NCI-H345 treated with DMSO at 0.1 percent for 48 hours (cell line): ENCODE results near the gene COQ6.
"Not testable (repeated sequence)": the region's sequence is repeated elsewhere in the genome, so short reads cannot be mapped to it uniquely, and the experiment has no call there.

Source experiments
- DNase-seq: peaks from one replicate; lab custom pipeline; 2025; ENCODE audit not compliant: unreplicated experiment; lab: John Stamatoyannopoulos, UW

Gene COQ6

GRCh38 chr14:73977896-73978295 is 27.8 kb downstream of the COQ6 start:
- DNase-seq = no peak

- no peak for DNase-seq
These were observed 38.0 kb downstream of the COQ6 start for GRCh38 chr14:73988065-73988464.

- not testable (repeated sequence) for DNase-seq
These were observed 38.6 kb downstream of the COQ6 start for GRCh38 chr14:73988656-73989055.

- no peak for DNase-seq
These were observed 41.0 kb downstream of the COQ6 start for GRCh38 chr14:73991092-73991491.

GRCh38 chr14:73994926-73995325 is 44.8 kb downstream of the COQ6 start:
- DNase-seq = not testable (repeated sequence)

GRCh38 chr14:73995977-73996378 is 45.9 kb downstream of the COQ6 start:
- no peak for DNase-seq

- DNase-seq = no peak
These were observed 46.6 kb downstream of the COQ6 start for GRCh38 chr14:73996731-73997107.

GRCh38 chr14:73997108-73997943 is 47.2 kb downstream of the COQ6 start:
- no peak for DNase-seq

GRCh38 chr14:73997944-73998447 is 47.9 kb downstream of the COQ6 start:
- no peak for DNase-seq

- DNase-seq = no peak
These were observed 48.6 kb downstream of the COQ6 start for GRCh38 chr14:73998726-73999125.

GRCh38 chr14:74005664-74006063 is 55.6 kb downstream of the COQ6 start:
- DNase-seq = not testable (repeated sequence)

GRCh38 chr14:74008843-74009499 is 58.9 kb downstream of the COQ6 start:
- no peak for DNase-seq
